Caco-2 (cell line): ENCODE data around the gene SLC12A5. TPM values are rescaled to one million over a fixed set of nuclear protein-coding genes. Genes with fewer than 3 reads are reported as not detected.

Source experiments
- BruUV-seq: library from RNA; stranded (reverse); fragments of 400-500 nt; replicated peaks from 2 replicates; lab custom pipeline; 2021; lab: Mats Ljungman, UMichigan
- CTCF ChIA-PET: fragments of 300-600 bp; sonication (Branson Sonifier 250); formaldehyde crosslinking; loops from one replicate; lab custom pipeline; 2022; ENCODE audit warnings: antibody characterized with exemption; lab: Charles Lee
- POLR2A ChIA-PET: fragments of 300-600 bp; sonication (Branson Sonifier 250); formaldehyde crosslinking; loops from one replicate; lab custom pipeline; 2022; ENCODE audit warnings: antibody characterized with exemption; lab: Charles Lee
- DNase-seq, 2 experiments: peaks; one replicate each; pipeline versions ENCODE4 v3.0.0 to v3.0.0-alpha.2; 2020 to 2022
- H3K27me3 ChIP-seq: replicated peaks from 2 replicates; pipeline ENCODE4 v1.6.0; 2011; ENCODE audit warnings: low read length; ENCODE audit not compliant: control insufficient read depth, insufficient read depth
- H3K36me3 ChIP-seq: 2 replicates; pipeline ENCODE4 v1.5.1; 2011; ENCODE audit warnings: low read length; ENCODE audit not compliant: control insufficient read depth, insufficient read depth
- H3K4me1 ChIP-seq: fragments of 250-450 bp; sonication (Bioruptor Pico); 2 replicates; pipeline ENCODE4 v1.5.1; 2020; ENCODE audit warnings: mild to moderate bottlenecking
- H3K4me3 ChIP-seq: 2 replicates; pipeline ENCODE4 v1.5.1; 2011; ENCODE audit warnings: low read depth, mild to moderate bottlenecking, control low read depth, low read length
- H3K9me3 ChIP-seq: fragments of 250-450 bp; sonication (Bioruptor Pico); 2 replicates; pipeline ENCODE4 v1.5.1; 2020; ENCODE audit warnings: mild to moderate bottlenecking, moderate library complexity
- H3K27ac Mint-ChIP-seq: one replicate; pipeline ENCODE4 v1.8.0; 2022; ENCODE audit warnings: mixed read lengths; ENCODE audit not compliant: unreplicated experiment
- H3K27me3 Mint-ChIP-seq: one replicate; pipeline ENCODE4 v1.8.0; 2022; ENCODE audit warnings: mixed read lengths; ENCODE audit not compliant: insufficient read depth, unreplicated experiment
- H3K36me3 Mint-ChIP-seq: one replicate; pipeline ENCODE4 v1.8.0; 2022; ENCODE audit warnings: mild to moderate bottlenecking, mixed read lengths; ENCODE audit not compliant: insufficient read depth, unreplicated experiment
- H3K4me1 Mint-ChIP-seq: one replicate; pipeline ENCODE4 v1.8.0; 2022; ENCODE audit warnings: low read depth, mixed read lengths; ENCODE audit not compliant: unreplicated experiment
- H3K4me3 Mint-ChIP-seq: one replicate; pipeline ENCODE4 v1.8.0; 2022; ENCODE audit warnings: mild to moderate bottlenecking, moderate library complexity, mixed read lengths; ENCODE audit not compliant: unreplicated experiment
- H3K9me3 Mint-ChIP-seq: one replicate; pipeline ENCODE4 v1.8.0; 2022; ENCODE audit warnings: mixed read lengths; ENCODE audit not compliant: unreplicated experiment
- intact Hi-C: fragments of 100-400 bp; cut with micrococcal nuclease; formaldehyde crosslinking; loops from one replicate; pipeline ENCODE4 v1.10.0; 2022; ENCODE audit not compliant: unreplicated experiment
- total RNA-seq: library from RNA; stranded (reverse); gene quantifications from 2 replicates; pipeline ENCODE4 v1.2.3, GENCODE V29; 2022
- TF ChIP-seq, protein P1 (sequence below), 2 experiments: fragments of 200-600 bp in 1 of 2; IDR thresholded peaks; 1 replicate in 1 of 2; 2 replicates in 1 of 2; pipeline versions ENCODE4 v1.5.1 to v1.8.0; 2011 to 2022; ENCODE audit warnings: antibody characterized with exemption in 1 of 2, control low read depth in 1 of 2, inconsistent platforms in 1 of 2, low read depth in 1 of 2, low read length in 1 of 2, mild to moderate bottlenecking in 1 of 2, moderate library complexity in 1 of 2; ENCODE audit not compliant: insufficient read depth in 1 of 2, severe bottlenecking in 1 of 2, unreplicated experiment in 1 of 2

The SLC12A5 gene
- total RNA-seq, 1 experiment from 2014 or later, result 1.9 TPM

DNA sequence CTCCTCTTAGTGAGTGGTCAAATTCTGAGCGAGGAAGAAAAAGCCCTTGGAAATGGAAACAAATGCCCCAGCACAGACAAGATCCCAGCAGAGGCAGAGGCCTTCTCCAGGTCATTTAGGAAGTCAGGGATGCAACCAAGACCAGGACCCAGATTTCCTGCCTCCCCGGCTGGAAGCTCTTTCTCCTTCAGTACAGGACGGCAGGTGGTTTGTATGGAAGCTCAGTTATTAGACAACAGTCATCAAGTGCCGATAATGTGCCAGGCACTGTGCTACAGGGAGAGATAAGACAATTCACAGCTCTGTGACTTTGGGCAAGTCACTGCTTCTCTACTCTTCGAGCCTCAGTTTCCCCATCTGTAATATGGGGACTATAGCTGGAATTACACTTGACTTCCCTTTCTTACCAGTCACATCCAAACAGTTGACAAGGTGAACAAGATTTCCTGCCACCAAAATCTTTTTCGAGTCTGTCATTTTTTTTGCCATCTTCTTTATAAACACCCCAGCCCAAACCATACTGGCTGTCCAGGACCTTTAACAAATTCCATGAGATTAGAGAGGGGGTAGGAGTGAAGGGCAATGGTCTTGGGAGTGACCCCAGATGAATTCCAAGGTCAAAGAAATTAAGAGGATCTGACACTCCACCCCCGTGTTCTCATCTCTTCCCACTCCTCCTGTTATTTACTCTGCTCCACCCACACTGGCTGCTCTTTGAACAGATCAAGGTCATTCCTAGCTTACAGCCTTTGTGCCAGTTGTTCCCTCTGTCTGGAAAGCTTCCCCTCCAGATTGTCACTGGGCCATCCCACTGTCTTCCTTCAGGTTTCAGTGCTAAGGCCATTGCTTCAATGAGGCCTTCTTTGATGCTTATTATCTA is 14.3 kb upstream of the SLC12A5 start:
- peaks cover 31% of the 10 kb centered on the region for H3K27me3 Mint-ChIP-seq
- POLR2A ChIA-PET, result no interaction called here
- Histone ChIP-seq H3K36me3 (no peaks in the 10 kb centered on the region), H3K4me3 (no peak overlapping the region), H3K4me1 (peaks cover 8% of the 10 kb centered on the region), H3K27me3 (no peaks in the 10 kb centered on the region; the same call in 1 of the 2 replicates), H3K9me3 (no peaks in the 10 kb centered on the region)
- intact Hi-C loops, result loop anchor here (1.0 to 10.0 kb wide), 5 partner anchors 28 to 424 kb away; partner anchors contain the start of genes NCOA5 and ZNF335
- no peak overlapping the region for H3K27ac Mint-ChIP-seq
- DNase-seq, result no peak
- BruUV-seq, result no TSS peak
- peaks cover 9% of the 10 kb centered on the region for H3K9me3 Mint-ChIP-seq
- H3K4me3 Mint-ChIP-seq, result peak overlapping the region; percentile 52
- TF ChIP-seq, protein P1, sequence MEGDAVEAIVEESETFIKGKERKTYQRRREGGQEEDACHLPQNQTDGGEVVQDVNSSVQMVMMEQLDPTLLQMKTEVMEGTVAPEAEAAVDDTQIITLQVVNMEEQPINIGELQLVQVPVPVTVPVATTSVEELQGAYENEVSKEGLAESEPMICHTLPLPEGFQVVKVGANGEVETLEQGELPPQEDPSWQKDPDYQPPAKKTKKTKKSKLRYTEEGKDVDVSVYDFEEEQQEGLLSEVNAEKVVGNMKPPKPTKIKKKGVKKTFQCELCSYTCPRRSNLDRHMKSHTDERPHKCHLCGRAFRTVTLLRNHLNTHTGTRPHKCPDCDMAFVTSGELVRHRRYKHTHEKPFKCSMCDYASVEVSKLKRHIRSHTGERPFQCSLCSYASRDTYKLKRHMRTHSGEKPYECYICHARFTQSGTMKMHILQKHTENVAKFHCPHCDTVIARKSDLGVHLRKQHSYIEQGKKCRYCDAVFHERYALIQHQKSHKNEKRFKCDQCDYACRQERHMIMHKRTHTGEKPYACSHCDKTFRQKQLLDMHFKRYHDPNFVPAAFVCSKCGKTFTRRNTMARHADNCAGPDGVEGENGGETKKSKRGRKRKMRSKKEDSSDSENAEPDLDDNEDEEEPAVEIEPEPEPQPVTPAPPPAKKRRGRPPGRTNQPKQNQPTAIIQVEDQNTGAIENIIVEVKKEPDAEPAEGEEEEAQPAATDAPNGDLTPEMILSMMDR (IDR thresholded peaks at IDR 0.05; ENCODE audit: insufficient read depth in 1 of 2, low read depth in 1 of 2, low read length in 1 of 2, severe bottlenecking in 1 of 2, unreplicated experiment in 1 of 2), result no peak
- H3K4me1 Mint-ChIP-seq, result peaks cover 6% of the 10 kb centered on the region
- CTCF ChIA-PET, result interaction anchor here (0.6 to 2.8 kb wide), 17 partner anchors 8 to 1700 kb away, joined by 3 to 16 read pairs (median 5); partner anchors contain the start of genes PCIF1, SLC12A5 and ZNF335
- peaks cover 4% of the 10 kb centered on the region for H3K36me3 Mint-ChIP-seq

DNA sequence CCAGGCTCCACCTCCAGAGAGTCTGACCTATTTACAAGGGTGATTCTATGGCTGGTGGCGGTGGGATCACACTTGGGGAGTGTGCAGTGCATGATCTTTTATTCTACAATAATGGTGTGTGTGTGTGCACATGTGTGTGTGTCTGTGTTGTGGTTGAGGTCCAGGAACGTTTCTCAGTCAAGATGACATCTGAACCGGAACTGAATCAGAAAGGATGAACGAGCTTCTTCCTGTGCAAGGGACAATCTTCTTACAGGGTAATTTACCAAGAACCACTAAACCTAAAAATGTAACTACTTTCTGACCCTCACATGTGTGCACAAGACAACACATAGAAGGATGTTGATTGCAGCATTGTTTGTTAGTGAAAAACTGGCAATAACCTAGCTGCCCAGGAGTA is 11.7 kb upstream of the SLC12A5 start:
- H3K27me3 Mint-ChIP-seq, result peaks cover 20% of the 10 kb centered on the region
- TF ChIP-seq, protein P1 (IDR thresholded peaks at IDR 0.05; ENCODE audit: insufficient read depth in 1 of 2, low read depth in 1 of 2, low read length in 1 of 2, severe bottlenecking in 1 of 2, unreplicated experiment in 1 of 2), result no peak
- ChIA-PET POLR2A (no interaction called here), CTCF (interaction anchor here (1.3 kb wide), 1 partner anchor 30 kb away, joined by 4 read pairs; no protein-coding TSS in a partner anchor)
- DNase-seq, result no peak
- intact Hi-C loops, result loop anchor here (10.0 kb wide), 1 partner anchor 338 kb away; no protein-coding TSS in a partner anchor
- H3K9me3 Mint-ChIP-seq, result no peaks in the 10 kb centered on the region
- H3K9me3 ChIP-seq, result no peaks in the 10 kb centered on the region
- H3K4me3 Mint-ChIP-seq, result no peak overlapping the region
- no peaks in the 10 kb centered on the region for H3K27me3 ChIP-seq
- H3K4me1 Mint-ChIP-seq, result peaks cover 6% of the 10 kb centered on the region
- BruUV-seq, result no TSS peak
- no peaks in the 10 kb centered on the region for H3K36me3 Mint-ChIP-seq
- peaks cover 8% of the 10 kb centered on the region for H3K4me1 ChIP-seq
- H3K4me3 ChIP-seq, result no peak overlapping the region
- no peaks in the 10 kb centered on the region for H3K36me3 ChIP-seq
- H3K27ac Mint-ChIP-seq, result no peak overlapping the region

DNA sequence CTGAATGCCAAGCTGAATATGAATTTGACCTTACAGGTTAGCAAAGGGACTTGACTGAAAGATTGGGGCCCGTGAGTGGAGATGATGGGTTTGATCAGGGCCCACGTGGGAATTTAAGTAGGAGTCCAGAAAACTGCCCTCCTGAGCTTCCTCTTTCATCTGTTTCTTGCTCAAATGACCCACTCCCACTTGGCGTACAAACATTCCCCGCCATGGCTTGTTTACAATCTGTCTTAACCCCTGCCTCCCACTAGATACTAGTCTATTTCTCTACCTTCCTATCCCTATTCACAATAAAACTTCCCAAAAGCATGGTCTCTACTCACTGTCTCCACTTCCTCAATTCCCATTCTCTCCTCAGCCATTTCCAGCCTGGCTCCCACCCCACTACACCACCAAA is 10.9 kb upstream of the SLC12A5 start:
- intact Hi-C loops, result loop anchor here (10.0 kb wide), 1 partner anchor 337 kb away; no protein-coding TSS in a partner anchor
- ChIA-PET CTCF (interaction anchor here (1.3 kb wide), 1 partner anchor 31 kb away, joined by 4 read pairs; no protein-coding TSS in a partner anchor), POLR2A (no interaction called here)
- Histone ChIP-seq H3K4me1 (peaks cover 8% of the 10 kb centered on the region), H3K27me3 (no peaks in the 10 kb centered on the region), H3K9me3 (no peaks in the 10 kb centered on the region), H3K4me3 (no peak overlapping the region), H3K36me3 (no peaks in the 10 kb centered on the region)
- Mint-ChIP-seq H3K4me3 (no peak overlapping the region), H3K27me3 (peaks cover 16% of the 10 kb centered on the region), H3K4me1 (peaks cover 6% of the 10 kb centered on the region), H3K36me3 (no peaks in the 10 kb centered on the region), H3K9me3 (no peaks in the 10 kb centered on the region), H3K27ac (no peak overlapping the region)
- BruUV-seq, result no TSS peak
- TF ChIP-seq, protein P1 (IDR thresholded peaks at IDR 0.05; ENCODE audit: insufficient read depth in 1 of 2, low read depth in 1 of 2, low read length in 1 of 2, severe bottlenecking in 1 of 2, unreplicated experiment in 1 of 2), result no peak
- no peak for DNase-seq
